MM.1S (cell line): ENCODE data around the gene SPAG16.

Experiments
- DNase-seq: peaks from one replicate; pipeline ENCODE4 v3.0.0-alpha.2; 2015
- H2AFZ ChIP-seq: fragments of 300-600 bp; sonication (generic); 2 replicates; pipeline ENCODE4 v1.6.0; 2016; ENCODE audit warnings: antibody characterized with exemption, low read length
- H3F3A ChIP-seq: fragments of 300-600 bp; sonication (generic); 2 replicates; pipeline ENCODE4 v1.6.1; 2016; ENCODE audit warnings: mild to moderate bottlenecking, antibody characterized with exemption, low read length, moderate library complexity, mixed read lengths; ENCODE audit not compliant: insufficient read depth
- H3K27ac ChIP-seq: fragments of 300-600 bp; sonication (generic); 2 replicates; pipeline ENCODE4 v1.5.1; 2016; ENCODE audit warnings: mild to moderate bottlenecking, low read length
- H3K27me3 ChIP-seq: fragments of 300-600 bp; sonication (generic); replicated peaks from 2 replicates; pipeline ENCODE4 v1.6.0; 2016; ENCODE audit warnings: low read length; ENCODE audit not compliant: insufficient read depth
- H3K36me3 ChIP-seq: fragments of 300-600 bp; sonication (generic); replicated peaks from 2 replicates; pipeline ENCODE4 v1.6.1; 2016; ENCODE audit warnings: mild to moderate bottlenecking, low read length, mixed read lengths; ENCODE audit not compliant: insufficient read depth
- H3K4me1 ChIP-seq: fragments of 300-600 bp; sonication (generic); 2 replicates; pipeline ENCODE4 v1.6.1; 2016; ENCODE audit warnings: low read length, mixed read lengths
- H3K4me2 ChIP-seq: fragments of 300-600 bp; sonication (generic); 2 replicates; pipeline ENCODE4 v1.6.0; 2016; ENCODE audit warnings: low read depth, low read length
- H3K4me3 ChIP-seq: fragments of 300-600 bp; sonication (generic); 2 replicates; pipeline ENCODE4 v1.5.1; 2016; ENCODE audit warnings: low read length, mixed read lengths
- H3K79me2 ChIP-seq: fragments of 300-600 bp; sonication (generic); 2 replicates; pipeline ENCODE4 v1.6.1; 2016; ENCODE audit warnings: mixed run types, low read length, mixed read lengths
- H3K9ac ChIP-seq: fragments of 300-600 bp; sonication (generic); 2 replicates; pipeline ENCODE4 v1.6.1; 2016; ENCODE audit warnings: low read length, mixed read lengths
- H3K9me2 ChIP-seq: fragments of 300-600 bp; sonication (generic); replicated peaks from 2 replicates; pipeline ENCODE4 v1.6.1; 2016; ENCODE audit warnings: mild to moderate bottlenecking, low read length, mixed read lengths; ENCODE audit not compliant: insufficient read depth
- H3K9me3 ChIP-seq: fragments of 300-600 bp; sonication (generic); replicated peaks from 2 replicates; pipeline ENCODE4 v1.6.1; 2016; ENCODE audit warnings: mild to moderate bottlenecking, low read length, mixed read lengths; ENCODE audit not compliant: insufficient read depth
- H4K20me1 ChIP-seq: fragments of 300-600 bp; sonication (generic); 2 replicates; pipeline ENCODE4 v1.6.1; 2016; ENCODE audit warnings: mild to moderate bottlenecking, low read length, moderate library complexity, mixed read lengths; ENCODE audit not compliant: insufficient read depth
- EZH2 ChIP-seq: fragments of 300-600 bp; sonication (generic); optimal IDR thresholded peaks from 2 replicates; pipeline ENCODE3; 2017; ENCODE audit warnings: low read depth, mild to moderate bottlenecking, antibody characterized with exemption, low read length, mixed read lengths
- EZH2phosphoT487 ChIP-seq: fragments of 300-600 bp; sonication (generic); IDR thresholded peaks from 2 replicates; pipeline ENCODE4 v1.6.1; 2018; ENCODE audit warnings: antibody characterized with exemption, low read length
- TF ChIP-seq, protein P1 (sequence below): fragments of 300-600 bp; sonication (generic); IDR thresholded peaks from 2 replicates; pipeline ENCODE4 v1.5.1; 2016; ENCODE audit warnings: antibody characterized with exemption, low read length, mixed read lengths

SPAG16 gene

DNA sequence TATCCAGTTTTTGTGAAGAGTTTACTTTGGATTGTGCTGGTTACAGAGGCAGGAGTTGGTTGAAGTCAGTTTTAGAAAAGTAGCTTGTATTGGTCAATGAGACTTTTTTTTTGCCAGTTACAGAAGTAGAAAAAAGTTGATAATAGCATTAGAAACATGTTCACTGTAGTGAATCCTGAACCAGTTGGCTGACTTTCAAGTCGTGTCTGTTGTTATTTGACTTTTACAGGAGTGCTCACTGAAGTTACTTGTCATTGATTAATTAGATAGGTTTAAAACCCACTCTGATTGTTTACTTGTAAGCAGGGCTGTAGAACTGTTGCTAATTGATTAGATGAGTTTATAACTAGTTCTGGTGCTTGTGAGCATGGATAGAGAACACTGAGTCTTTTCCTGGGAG lies 814.5 kb downstream of the SPAG16 start:
- DNase-seq, result no peak
- Histone ChIP-seq H4K20me1 (no peaks in the 10 kb centered on the region), H3K9me2 (no peaks in the 10 kb centered on the region), H2AFZ (no peak overlapping the region), H3K4me2 (no peak overlapping the region), H3K36me3 (no peaks in the 10 kb centered on the region), H3F3A (0 out of 2 replicates have a peak, but pooled peaks cover 6% of the 10 kb centered on the region), H3K4me1 (peaks cover 2% of the 10 kb centered on the region), H3K4me3 (no peak overlapping the region), H3K9me3 (no peaks in the 10 kb centered on the region), H3K79me2 (no peaks in the 10 kb centered on the region), H3K27ac (no peak overlapping the region), H3K27me3 (no peaks in the 10 kb centered on the region), H3K9ac (no peak overlapping the region)
- no peak for TF ChIP-seq EZH2phosphoT487

DNA sequence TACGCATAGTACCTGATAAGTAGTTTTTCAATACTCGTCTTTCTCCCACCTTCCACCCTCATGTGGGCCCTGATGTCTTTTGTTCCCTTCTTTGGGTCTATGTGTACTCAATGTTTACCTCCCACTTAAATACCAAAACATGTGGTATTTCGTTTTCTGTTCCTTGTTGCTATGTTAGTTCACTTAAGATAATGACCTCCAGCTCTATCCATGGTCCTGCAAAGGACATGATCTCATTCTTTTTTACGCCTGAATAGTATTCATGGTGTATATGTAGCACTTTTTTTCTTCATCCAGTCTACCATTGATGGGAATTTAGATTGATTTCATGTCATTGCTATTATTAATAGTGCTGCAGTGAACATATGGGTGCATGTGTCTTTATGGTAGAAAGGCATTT lies 816.2 kb downstream of the SPAG16 start:
- no peak for DNase-seq
- H3K36me3 ChIP-seq, result no peaks in the 10 kb centered on the region
- H2AFZ ChIP-seq, result no peak overlapping the region
- no peaks in the 10 kb centered on the region for H3K9me3 ChIP-seq
- H3K27ac ChIP-seq, result no peak overlapping the region
- H3K79me2 ChIP-seq, result no peaks in the 10 kb centered on the region
- H3K4me2 ChIP-seq, result no peak overlapping the region
- H3F3A ChIP-seq, result 0 out of 2 replicates have a peak, but pooled peaks cover 6% of the 10 kb centered on the region
- H3K9ac ChIP-seq, result no peak overlapping the region
- H3K9me2 ChIP-seq, result no peaks in the 10 kb centered on the region
- no peak overlapping the region for H3K4me3 ChIP-seq
- TF ChIP-seq, protein P1, sequence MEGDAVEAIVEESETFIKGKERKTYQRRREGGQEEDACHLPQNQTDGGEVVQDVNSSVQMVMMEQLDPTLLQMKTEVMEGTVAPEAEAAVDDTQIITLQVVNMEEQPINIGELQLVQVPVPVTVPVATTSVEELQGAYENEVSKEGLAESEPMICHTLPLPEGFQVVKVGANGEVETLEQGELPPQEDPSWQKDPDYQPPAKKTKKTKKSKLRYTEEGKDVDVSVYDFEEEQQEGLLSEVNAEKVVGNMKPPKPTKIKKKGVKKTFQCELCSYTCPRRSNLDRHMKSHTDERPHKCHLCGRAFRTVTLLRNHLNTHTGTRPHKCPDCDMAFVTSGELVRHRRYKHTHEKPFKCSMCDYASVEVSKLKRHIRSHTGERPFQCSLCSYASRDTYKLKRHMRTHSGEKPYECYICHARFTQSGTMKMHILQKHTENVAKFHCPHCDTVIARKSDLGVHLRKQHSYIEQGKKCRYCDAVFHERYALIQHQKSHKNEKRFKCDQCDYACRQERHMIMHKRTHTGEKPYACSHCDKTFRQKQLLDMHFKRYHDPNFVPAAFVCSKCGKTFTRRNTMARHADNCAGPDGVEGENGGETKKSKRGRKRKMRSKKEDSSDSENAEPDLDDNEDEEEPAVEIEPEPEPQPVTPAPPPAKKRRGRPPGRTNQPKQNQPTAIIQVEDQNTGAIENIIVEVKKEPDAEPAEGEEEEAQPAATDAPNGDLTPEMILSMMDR, result no peak
- TF ChIP-seq EZH2phosphoT487, result no peak
- TF ChIP-seq EZH2, result no peak
- no peaks in the 10 kb centered on the region for H4K20me1 ChIP-seq
- H3K4me1 ChIP-seq, result peaks cover 4% of the 10 kb centered on the region
- H3K27me3 ChIP-seq, result no peaks in the 10 kb centered on the region

DNA sequence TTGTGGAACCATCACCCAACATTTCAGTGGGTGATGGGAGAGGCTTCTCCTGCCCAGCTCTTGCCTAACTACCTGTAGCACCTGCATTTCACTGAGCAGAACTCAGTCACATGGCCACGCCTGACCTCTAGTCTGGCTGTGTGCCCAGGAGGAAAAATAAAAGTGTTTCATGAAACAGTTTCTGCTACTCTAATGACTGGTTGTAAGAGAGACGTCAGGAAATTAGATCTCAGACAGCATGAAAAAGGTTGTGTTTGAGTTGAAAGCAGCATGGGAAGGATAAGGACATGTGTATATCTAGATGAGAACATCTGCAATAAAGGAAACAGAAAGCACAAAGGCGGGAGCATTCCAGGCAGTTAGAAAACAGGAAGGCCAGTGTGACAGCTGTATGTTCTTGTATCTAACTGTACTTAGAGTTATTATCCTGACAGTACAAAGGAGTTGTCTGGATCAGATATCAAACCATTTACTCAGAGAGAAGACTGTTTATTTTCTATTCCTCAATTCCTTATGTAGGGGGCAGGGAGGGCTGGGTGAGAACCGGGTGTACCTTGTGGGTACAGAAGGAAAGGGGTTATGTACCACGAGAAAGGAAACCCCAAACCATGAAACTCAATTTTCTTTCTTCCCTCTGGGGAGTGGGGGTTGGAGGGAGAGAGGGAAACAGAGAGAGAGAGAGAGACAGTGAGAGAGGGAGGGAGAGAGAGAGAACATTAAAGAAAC lies 819.2 kb downstream of the SPAG16 start:
- no peaks in the 10 kb centered on the region for H3K9me2 ChIP-seq
- H3K27ac ChIP-seq, result peak overlapping the region; percentile 36; the same call in 1 of the 2 replicates
- H3K36me3 ChIP-seq, result no peaks in the 10 kb centered on the region
- H2AFZ ChIP-seq, result peak overlapping the region; percentile 28; the same call in 1 of the 2 replicates
- peak; percentile 72 for DNase-seq
- peak overlapping the region; percentile 48 for H3K4me2 ChIP-seq
- peak overlapping the region; percentile 2; the same call in 1 of the 2 replicates for H3K4me3 ChIP-seq
- H4K20me1 ChIP-seq, result no peaks in the 10 kb centered on the region
- TF ChIP-seq, protein P1, result no peak
- TF ChIP-seq EZH2 (no peak), EZH2phosphoT487 (no peak)
- H3K9me3 ChIP-seq, result no peaks in the 10 kb centered on the region
- H3K27me3 ChIP-seq, result no peaks in the 10 kb centered on the region
- peaks cover 4% of the 10 kb centered on the region for H3K4me1 ChIP-seq
- H3K9ac ChIP-seq, result no peak overlapping the region
- H3K79me2 ChIP-seq, result no peaks in the 10 kb centered on the region
- H3F3A ChIP-seq, result 0 out of 2 replicates have a peak, but pooled peaks cover 6% of the 10 kb centered on the region

DNA sequence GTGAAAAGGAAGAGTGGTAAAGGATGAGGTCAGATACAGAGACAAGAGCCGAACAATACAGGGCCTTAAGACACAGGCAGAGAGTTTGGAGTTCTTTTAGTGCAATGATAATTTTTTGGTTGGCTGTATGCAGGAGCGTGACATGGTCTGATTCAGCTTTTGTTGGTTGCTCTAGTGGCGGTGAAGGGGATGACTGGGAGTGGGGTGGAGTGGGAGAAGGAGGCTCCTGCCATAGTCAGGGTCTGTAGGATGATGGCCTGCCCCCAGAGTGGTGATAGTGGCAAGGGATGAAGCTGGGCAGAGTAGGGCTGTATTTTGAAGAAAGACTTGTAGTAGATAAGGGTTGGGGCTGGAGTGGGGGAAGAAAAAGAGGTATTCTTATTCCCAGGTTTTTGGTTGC lies 820.0 kb downstream of the SPAG16 start:
- H3K4me1 ChIP-seq, result peaks cover 4% of the 10 kb centered on the region
- no peaks in the 10 kb centered on the region for H4K20me1 ChIP-seq
- no peaks in the 10 kb centered on the region for H3K36me3 ChIP-seq
- no peak overlapping the region for H2AFZ ChIP-seq
- 0 out of 2 replicates have a peak, but pooled peaks cover 6% of the 10 kb centered on the region for H3F3A ChIP-seq
- no peak overlapping the region for H3K4me3 ChIP-seq
- 0 out of 2 replicates have a peak overlapping the region, but pooled peaks have one; percentile 48 for H3K4me2 ChIP-seq
- no peak overlapping the region for H3K27ac ChIP-seq
- DNase-seq, result no peak
- H3K79me2 ChIP-seq, result no peaks in the 10 kb centered on the region
- TF ChIP-seq EZH2phosphoT487 (no peak), EZH2 (no peak)
- TF ChIP-seq, protein P1, result no peak
- H3K9ac ChIP-seq, result no peak overlapping the region
- H3K27me3 ChIP-seq, result no peaks in the 10 kb centered on the region
- no peaks in the 10 kb centered on the region for H3K9me3 ChIP-seq
- no peaks in the 10 kb centered on the region for H3K9me2 ChIP-seq
